Mononuclear cell (primary cell): Measurements from ENCODE around the gene TNS2. TPM values are rescaled to one million over a fixed set of nuclear protein-coding genes. Genes with fewer than 3 reads are reported as not detected.

Experiments used
- total RNA-seq: library from RNA; depleted of rRNA; stranded (reverse); fragments of >200 nt; gene quantifications from one replicate; pipeline ENCODE4 v1.2.3, GENCODE V29; 2012

Gene TNS2
- total RNA-seq, 1 donor = 0.21 TPM

Other genes starting within 250 kb of the TNS2 start
- not detected for gene KRT4, start 235.9 kb upstream of the TNS2 start, total RNA-seq
- gene KRT79, start 215.8 kb upstream of the TNS2 start, total RNA-seq = not detected
- not detected for gene KRT78, start 201.1 kb upstream of the TNS2 start, total RNA-seq
- 0.31 TPM for gene KRT8, start 145.0 kb upstream of the TNS2 start, total RNA-seq
- gene KRT18, start 100.9 kb upstream of the TNS2 start, total RNA-seq = 3.8 TPM
- gene EIF4B, start 43.6 kb upstream of the TNS2 start, total RNA-seq = 1,510 TPM
- 9.4 TPM for gene SPRYD3, start 29.3 kb downstream of the TNS2 start, total RNA-seq
- not detected for gene IGFBP6, start 47.6 kb downstream of the TNS2 start, total RNA-seq
- gene SOAT2, start 53.4 kb downstream of the TNS2 start, total RNA-seq = 0.21 TPM
- 15.2 TPM for gene ZNF740, start 130.7 kb downstream of the TNS2 start, total RNA-seq
- 11.3 TPM for gene CSAD, start 130.9 kb downstream of the TNS2 start, total RNA-seq
- gene ITGB7, start 157.2 kb downstream of the TNS2 start, total RNA-seq = 49.8 TPM
- 6.6 TPM for gene RARG, start 182.1 kb downstream of the TNS2 start, total RNA-seq
- gene ESPL1, start 218.2 kb downstream of the TNS2 start, total RNA-seq = 1.0 TPM
- gene PFDN5, start 245.5 kb downstream of the TNS2 start, total RNA-seq = 979 TPM
- 20.4 TPM for gene MYG1, start 249.6 kb downstream of the TNS2 start, total RNA-seq